ENCODE results near the gene C1orf116. TPM values are rescaled to one million over a fixed set of nuclear protein-coding genes. Genes with fewer than 3 reads are reported as not detected.

Gene C1orf116
- total RNA-seq, 4 donors from 2014 or later, result 40.6 to 95.8 (median 77.6) TPM

DNA sequence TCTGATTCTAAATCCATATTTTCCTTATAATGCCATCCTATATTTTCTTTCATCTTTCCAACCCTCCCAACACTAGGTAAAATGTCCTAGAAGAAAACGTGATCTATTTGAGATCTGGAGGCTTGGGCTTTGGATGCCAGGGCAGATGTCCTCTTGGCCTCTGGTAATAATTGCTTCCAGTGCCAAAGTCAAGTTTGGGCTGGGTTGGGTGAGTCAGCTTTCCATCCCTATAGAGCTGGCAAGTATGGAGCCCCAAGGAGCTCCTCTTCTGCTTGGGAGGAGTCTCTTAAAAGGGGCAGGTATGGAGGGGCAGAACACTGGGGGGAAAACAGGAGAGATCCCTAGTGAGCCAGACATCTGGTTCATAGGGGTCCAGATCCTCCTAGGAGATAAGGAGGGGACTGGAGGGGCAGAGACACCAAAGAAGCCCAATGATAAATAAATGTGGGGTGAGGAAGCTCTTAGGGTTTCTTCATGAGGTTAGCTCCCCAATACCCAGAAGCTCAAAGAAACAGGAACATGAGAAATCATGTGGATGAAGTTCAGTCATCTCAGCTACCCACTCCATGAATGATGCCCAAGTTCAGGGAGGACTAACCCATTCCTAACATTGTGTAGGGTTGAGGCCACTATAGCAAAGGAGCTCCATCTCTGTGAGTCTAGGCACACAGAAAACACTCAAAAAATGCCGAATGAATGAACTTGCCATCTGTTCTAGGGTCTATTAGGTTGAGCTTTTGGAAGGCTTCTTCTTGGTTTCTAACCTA is 3.5 kb downstream of the C1orf116 start:
- WGBS, result 70% methylated on average over 2 of the region's 2 CpGs
- Histone ChIP-seq H3K4me1 (peaks cover 70% of the 10 kb centered on the region), H3K36me3 (no peaks in the 10 kb centered on the region), H3K27ac (peak overlapping the region; percentile 93), H3K4me3 (peak overlapping the region; percentile 50), H3K9me3 (no peaks in the 10 kb centered on the region), H3K27me3 (no peaks in the 10 kb centered on the region)
- DNase-seq (ENCODE audit: low spot score in 2 of 2), result no peak
- no peak for TF ChIP-seq POLR2AphosphoS5 (IDR thresholded peaks at IDR 0.05)

GRCh38 chr1:207027921-207028320 is 4.6 kb downstream of the C1orf116 start:
- Histone ChIP-seq H3K27ac (peak overlapping the region; percentile 93), H3K4me1 (peaks cover 71% of the 10 kb centered on the region), H3K4me3 (peak overlapping the region; percentile 27), H3K27me3 (no peaks in the 10 kb centered on the region), H3K9me3 (no peaks in the 10 kb centered on the region), H3K36me3 (no peaks in the 10 kb centered on the region)
- TF ChIP-seq EP300 (IDR thresholded peaks at IDR 0.05), result no peak
- TF ChIP-seq POLR2A (IDR thresholded peaks at IDR 0.05), result no peak
- TF ChIP-seq, protein P1, sequence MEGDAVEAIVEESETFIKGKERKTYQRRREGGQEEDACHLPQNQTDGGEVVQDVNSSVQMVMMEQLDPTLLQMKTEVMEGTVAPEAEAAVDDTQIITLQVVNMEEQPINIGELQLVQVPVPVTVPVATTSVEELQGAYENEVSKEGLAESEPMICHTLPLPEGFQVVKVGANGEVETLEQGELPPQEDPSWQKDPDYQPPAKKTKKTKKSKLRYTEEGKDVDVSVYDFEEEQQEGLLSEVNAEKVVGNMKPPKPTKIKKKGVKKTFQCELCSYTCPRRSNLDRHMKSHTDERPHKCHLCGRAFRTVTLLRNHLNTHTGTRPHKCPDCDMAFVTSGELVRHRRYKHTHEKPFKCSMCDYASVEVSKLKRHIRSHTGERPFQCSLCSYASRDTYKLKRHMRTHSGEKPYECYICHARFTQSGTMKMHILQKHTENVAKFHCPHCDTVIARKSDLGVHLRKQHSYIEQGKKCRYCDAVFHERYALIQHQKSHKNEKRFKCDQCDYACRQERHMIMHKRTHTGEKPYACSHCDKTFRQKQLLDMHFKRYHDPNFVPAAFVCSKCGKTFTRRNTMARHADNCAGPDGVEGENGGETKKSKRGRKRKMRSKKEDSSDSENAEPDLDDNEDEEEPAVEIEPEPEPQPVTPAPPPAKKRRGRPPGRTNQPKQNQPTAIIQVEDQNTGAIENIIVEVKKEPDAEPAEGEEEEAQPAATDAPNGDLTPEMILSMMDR (IDR thresholded peaks at IDR 0.05), result no peak
- DNase-seq (ENCODE audit: low spot score in 2 of 2), result no peak
- WGBS, result 48% methylated on average over 1 of the region's 1 CpG

DNA sequence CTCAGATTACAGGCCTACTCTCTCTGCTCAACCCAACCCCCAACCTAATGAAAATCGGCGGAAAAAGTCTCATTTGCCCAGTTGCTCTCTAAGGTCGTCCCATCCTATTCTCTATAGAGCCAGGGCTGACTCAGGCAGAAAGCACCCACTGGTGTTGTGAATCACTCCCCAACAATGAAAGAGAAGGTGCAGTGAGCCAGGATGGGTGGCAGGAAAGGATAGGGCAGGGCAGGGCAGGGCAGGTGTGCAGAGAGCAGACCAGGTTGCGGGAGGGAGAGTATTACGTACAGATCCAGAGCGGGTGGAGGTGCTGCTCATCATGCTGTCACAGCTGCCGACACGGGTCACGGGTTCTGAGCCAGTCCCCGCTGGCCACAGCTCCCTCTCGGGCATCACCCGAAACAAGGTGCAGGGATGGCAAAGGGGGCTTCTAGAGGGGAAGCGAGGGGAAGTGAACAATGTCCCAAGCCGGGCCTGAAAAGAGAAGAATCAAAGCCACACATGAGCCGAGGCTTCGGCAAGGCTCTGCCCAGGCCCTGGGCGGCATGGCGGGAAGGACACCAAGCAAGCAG is 5.3 kb downstream of the C1orf116 start:
- peak overlapping the region; percentile 93 for H3K27ac ChIP-seq
- peak overlapping the region; percentile 27 for H3K4me3 ChIP-seq
- H3K9me3 ChIP-seq, result no peaks in the 10 kb centered on the region
- no peak for DNase-seq (ENCODE audit: low spot score in 2 of 2)
- H3K27me3 ChIP-seq, result no peaks in the 10 kb centered on the region
- 65% methylated on average over 18 of the region's 18 CpGs for WGBS
- peaks cover 75% of the 10 kb centered on the region for H3K4me1 ChIP-seq
- no peaks in the 10 kb centered on the region for H3K36me3 ChIP-seq
- TF ChIP-seq POLR2A (IDR thresholded peaks at IDR 0.05) (no peak), EP300 (IDR thresholded peaks at IDR 0.05) (no peak), POLR2AphosphoS5 (IDR thresholded peaks at IDR 0.05) (no peak)
- TF ChIP-seq, protein P1 (IDR thresholded peaks at IDR 0.05), result no peak

GRCh38 chr1:207026104-207026534 is 6.4 kb downstream of the C1orf116 start:
- no peak for DNase-seq (ENCODE audit: low spot score in 2 of 2)
- peaks cover 87% of the 10 kb centered on the region for H3K4me1 ChIP-seq

DNA sequence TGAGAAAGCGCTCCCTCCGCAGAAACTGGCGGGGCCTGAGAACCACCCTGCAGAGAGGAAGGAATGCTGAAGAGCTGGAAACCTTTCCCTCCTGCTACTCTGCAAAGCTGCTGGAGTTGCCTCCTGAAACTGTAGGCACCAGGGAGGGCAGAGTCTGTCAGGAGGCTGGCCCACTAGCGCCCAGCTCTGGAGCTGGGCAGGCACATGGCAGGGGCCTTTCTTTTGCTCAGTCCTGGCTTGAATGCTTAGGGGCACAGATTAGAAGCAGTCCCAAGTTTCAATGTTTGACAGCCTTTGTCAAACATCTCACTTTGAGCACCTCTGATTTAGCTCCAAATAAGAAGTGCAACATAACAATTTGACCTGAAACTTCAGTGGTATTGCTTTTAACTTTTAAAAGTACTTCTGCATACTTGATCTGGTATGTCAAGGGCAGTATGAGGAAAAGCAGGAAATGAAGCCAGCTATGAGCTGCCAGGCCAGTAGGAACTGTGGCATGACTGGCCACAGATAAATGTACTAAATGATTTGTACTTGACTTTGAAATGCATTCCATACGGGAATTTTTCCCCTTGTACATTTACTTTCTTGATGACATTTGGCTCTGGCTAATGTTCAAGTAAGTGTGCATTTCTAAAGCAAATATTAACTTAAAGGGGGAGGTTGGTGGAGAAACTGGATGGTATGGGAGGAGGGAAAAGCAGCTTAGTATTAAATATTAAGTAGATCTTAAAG is 7.2 kb downstream of the C1orf116 start:
- H3K4me3 ChIP-seq, result no peak overlapping the region
- 30% methylated on average over 5 of the region's 5 CpGs for WGBS
- peak overlapping the region; percentile 93 for H3K27ac ChIP-seq
- no peaks in the 10 kb centered on the region for H3K9me3 ChIP-seq
- H3K27me3 ChIP-seq, result no peaks in the 10 kb centered on the region
- H3K4me1 ChIP-seq, result peaks cover 89% of the 10 kb centered on the region
- DNase-seq (ENCODE audit: low spot score in 2 of 2), result no peak
- H3K36me3 ChIP-seq, result no peaks in the 10 kb centered on the region
- TF ChIP-seq POLR2AphosphoS5 (IDR thresholded peaks at IDR 0.05) (no peak), POLR2A (IDR thresholded peaks at IDR 0.05) (no peak), EP300 (IDR thresholded peaks at IDR 0.05) (no peak)
- TF ChIP-seq, protein P1 (IDR thresholded peaks at IDR 0.05), result no peak

More at GRCh38 chr1:207026104-207026534, 6.4 kb downstream of the C1orf116 start:
- Histone ChIP-seq H3K27me3 (no peaks in the 10 kb centered on the region), H3K9me3 (no peaks in the 10 kb centered on the region), H3K36me3 (no peaks in the 10 kb centered on the region), H3K27ac (peak overlapping the region; percentile 93), H3K4me3 (no peak overlapping the region)
- TF ChIP-seq, protein P1 (IDR thresholded peaks at IDR 0.05), result no peak
- no peak for TF ChIP-seq EP300 (IDR thresholded peaks at IDR 0.05)
- TF ChIP-seq POLR2AphosphoS5 (IDR thresholded peaks at IDR 0.05), result no peak
- no peak for TF ChIP-seq POLR2A (IDR thresholded peaks at IDR 0.05)
- WGBS, result 42% methylated on average over 4 of the region's 4 CpGs

Measured in suprapubic skin (tissue), 4 donors.